Lung (tissue), 12 donors: ENCODE measurements around the gene HECW1. TPM values are rescaled to one million over a fixed set of nuclear protein-coding genes. Genes with fewer than 3 reads are reported as not detected.

Source experiments
- ATAC-seq: fragments of 200-7000 bp; cut with Tn5 transposase; one replicate; pipeline ENCODE4 v1.9.1; 2020; ENCODE audit warnings: moderate number of reproducible peaks; ENCODE audit not compliant: insufficient read depth, low FRiP score
- DNase-seq, 3 donors: peaks; one replicate each; pipeline ENCODE4 v3.0.0-alpha.2; 2013 to 2017
- H3K27ac ChIP-seq, 2 donors: one replicate each; pipeline ENCODE4 v1.5.1; 2013; ENCODE audit warnings: mild to moderate bottlenecking in 2 of 2, moderate library complexity in 2 of 2, control low read depth in 1 of 2, inconsistent platforms in 1 of 2, low read depth in 1 of 2, low read length in 1 of 2
- H3K27me3 ChIP-seq, 3 donors: one replicate each; pipeline ENCODE4 v1.5.1; 2013; ENCODE audit warnings: low read length in 2 of 3; ENCODE audit not compliant: control insufficient read depth in 3 of 3, insufficient read depth in 3 of 3
- H3K36me3 ChIP-seq, 4 donors: one replicate each; pipeline ENCODE4 v1.5.1; 2013; ENCODE audit warnings: low read length in 4 of 4, mild to moderate bottlenecking in 1 of 4, moderate library complexity in 1 of 4; ENCODE audit not compliant: control insufficient read depth in 4 of 4, insufficient read depth in 4 of 4
- H3K4me1 ChIP-seq, 5 donors: one replicate each; pipeline ENCODE4 v1.5.1; 2013; ENCODE audit warnings: low read length in 5 of 5, mild to moderate bottlenecking in 2 of 5, moderate library complexity in 1 of 5; ENCODE audit not compliant: control insufficient read depth in 5 of 5, insufficient read depth in 5 of 5
- H3K4me3 ChIP-seq: one replicate; pipeline ENCODE4 v1.5.1; 2013; ENCODE audit warnings: mild to moderate bottlenecking, control low read depth, moderate library complexity
- H3K9ac ChIP-seq, 2 donors: one replicate each; pipeline ENCODE4 v1.5.1; 2013; ENCODE audit warnings: low read length in 2 of 2, control low read depth in 1 of 2; ENCODE audit not compliant: insufficient read depth in 1 of 2
- H3K9me3 ChIP-seq, 4 donors: one replicate each; pipeline ENCODE4 v1.5.1; 2013; ENCODE audit warnings: low read length in 3 of 4, mild to moderate bottlenecking in 1 of 4, moderate library complexity in 1 of 4; ENCODE audit not compliant: control insufficient read depth in 4 of 4, insufficient read depth in 3 of 4
- WGBS, 2 donors: extraction: QIAGEN DNeasy Blood & Tissue Kit; methylation state at CpG; one replicate each; pipeline ENCODE4 v1.1.7; 2013; 5-methylcytosine and 5-hydroxymethylcytosine counted together
- polyA plus RNA-seq, 2 donors: library from polyadenylated mRNA; stranded (reverse); fragments of 200-250 nt; gene quantifications; one replicate each; pipeline ENCODE4 v1.2.1, GENCODE V29; 2013
- total RNA-seq, 2 donors: library from RNA; depleted of rRNA in 1 of 2; stranded (reverse); fragments of >200 nt in 1 of 2; gene quantifications; one replicate each; pipeline ENCODE4 v1.2.1, GENCODE V29; 2014 to 2021
- TF ChIP-seq, protein P1 (sequence below): IDR thresholded peaks from 2 replicates; pipeline ENCODE4 v1.5.1; 2012; ENCODE audit warnings: mild to moderate bottlenecking; ENCODE audit errors: control extremely low read depth, extremely low read depth
- donor health status: control.
- donor health status: control.
- donor health status: Bipolar disorder and iron deficiency.
- donor health status: healthy.
- donor health status: DM: yes; HTN: yes; CAD: no.

The HECW1 gene
- total and polyA plus RNA-seq, 4 donors: 0.05 to 0.21 (median 0.13) TPM

DNA sequence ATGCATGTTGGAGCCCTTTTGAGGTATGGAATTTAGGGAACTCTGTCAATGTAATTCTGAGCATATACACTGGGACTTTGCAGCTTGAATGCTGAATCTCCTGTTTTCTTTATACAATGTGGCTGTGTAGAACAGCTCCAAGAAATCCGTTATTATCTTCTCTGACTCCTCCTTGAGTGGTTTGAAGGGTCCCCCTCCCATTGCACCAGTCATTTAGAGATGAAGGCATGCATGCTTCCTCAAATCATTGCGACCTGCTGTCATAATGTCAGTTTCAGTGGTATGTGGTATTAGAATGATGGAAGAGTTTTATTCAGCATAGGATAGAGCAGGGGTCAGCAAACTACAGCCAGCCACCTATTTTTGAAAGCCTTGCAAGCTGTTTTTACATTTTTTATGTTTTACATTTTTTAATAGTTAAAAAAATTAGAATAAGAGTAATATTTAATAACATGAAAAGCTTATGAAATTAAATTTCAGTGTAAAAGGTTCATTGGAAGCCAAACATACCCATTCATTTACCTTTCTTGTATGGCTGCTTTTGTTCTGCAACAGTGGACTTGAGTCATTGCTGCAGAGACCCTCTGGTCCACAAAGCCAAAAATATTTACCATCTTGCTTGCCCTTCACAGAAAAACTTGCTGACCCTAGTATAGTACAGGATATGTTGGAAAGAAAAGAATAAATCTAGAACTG is 478.6 kb downstream of the HECW1 start:
- ATAC-seq (no peak), DNase-seq (no peak)
- TF ChIP-seq, protein P1, sequence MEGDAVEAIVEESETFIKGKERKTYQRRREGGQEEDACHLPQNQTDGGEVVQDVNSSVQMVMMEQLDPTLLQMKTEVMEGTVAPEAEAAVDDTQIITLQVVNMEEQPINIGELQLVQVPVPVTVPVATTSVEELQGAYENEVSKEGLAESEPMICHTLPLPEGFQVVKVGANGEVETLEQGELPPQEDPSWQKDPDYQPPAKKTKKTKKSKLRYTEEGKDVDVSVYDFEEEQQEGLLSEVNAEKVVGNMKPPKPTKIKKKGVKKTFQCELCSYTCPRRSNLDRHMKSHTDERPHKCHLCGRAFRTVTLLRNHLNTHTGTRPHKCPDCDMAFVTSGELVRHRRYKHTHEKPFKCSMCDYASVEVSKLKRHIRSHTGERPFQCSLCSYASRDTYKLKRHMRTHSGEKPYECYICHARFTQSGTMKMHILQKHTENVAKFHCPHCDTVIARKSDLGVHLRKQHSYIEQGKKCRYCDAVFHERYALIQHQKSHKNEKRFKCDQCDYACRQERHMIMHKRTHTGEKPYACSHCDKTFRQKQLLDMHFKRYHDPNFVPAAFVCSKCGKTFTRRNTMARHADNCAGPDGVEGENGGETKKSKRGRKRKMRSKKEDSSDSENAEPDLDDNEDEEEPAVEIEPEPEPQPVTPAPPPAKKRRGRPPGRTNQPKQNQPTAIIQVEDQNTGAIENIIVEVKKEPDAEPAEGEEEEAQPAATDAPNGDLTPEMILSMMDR: no peak
- no peak overlapping the region for H3K9ac ChIP-seq
- H3K27ac ChIP-seq: no peak overlapping the region
- H3K36me3 ChIP-seq: no peaks in the 10 kb centered on the region
- no peaks in the 10 kb centered on the region for H3K9me3 ChIP-seq
- peaks cover 0 to 6% (median 0%) of the 10 kb centered on the region in 5 donors for H3K4me1 ChIP-seq
- H3K4me3 ChIP-seq: no peak overlapping the region
- WGBS, 2 donors: 34 to 60% methylated on average over 2 of the region's 2 CpGs
- H3K27me3 ChIP-seq: no peaks in the 10 kb centered on the region

DNA sequence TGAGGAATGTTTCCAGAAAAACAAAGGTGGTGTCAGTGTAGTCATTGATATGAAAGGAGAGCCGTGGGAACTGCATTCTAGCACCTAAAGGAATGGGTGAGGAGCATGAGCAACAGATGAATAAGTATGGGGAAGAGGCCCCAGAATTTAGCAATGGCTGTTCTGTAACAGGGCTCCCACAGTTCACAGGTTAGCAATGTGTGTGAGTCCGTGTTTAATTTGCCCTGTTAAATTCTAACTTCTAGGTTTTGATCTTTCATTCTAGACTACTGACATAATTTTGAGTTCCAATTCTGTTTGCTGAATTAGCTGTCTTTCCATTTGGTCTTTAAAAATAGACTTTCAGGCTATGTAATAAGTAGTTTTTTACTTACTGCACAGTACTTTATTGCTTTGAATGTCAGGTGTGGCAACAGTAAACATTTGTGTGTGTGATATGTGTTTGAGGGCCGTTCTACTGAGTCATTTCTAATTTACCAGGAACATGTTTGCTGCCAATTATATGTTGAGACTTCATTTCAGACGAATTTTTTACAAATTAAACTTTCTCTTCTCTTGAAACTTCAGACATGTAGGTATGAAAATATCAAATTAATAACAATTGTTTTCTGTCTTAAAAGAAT is 479.2 kb downstream of the HECW1 start:
- Histone ChIP-seq H3K9ac (no peak overlapping the region), H3K4me1 (peaks cover 0 to 6% (median 0%) of the 10 kb centered on the region in 5 donors), H3K36me3 (no peaks in the 10 kb centered on the region), H3K27ac (no peak overlapping the region), H3K4me3 (no peak overlapping the region), H3K27me3 (no peaks in the 10 kb centered on the region), H3K9me3 (no peaks in the 10 kb centered on the region)
- no peak for ATAC-seq
- 40 to 46% methylated on average over 4 of the region's 4 CpGs for WGBS, 2 donors
- no peak for DNase-seq
- TF ChIP-seq, protein P1: no peak

DNA sequence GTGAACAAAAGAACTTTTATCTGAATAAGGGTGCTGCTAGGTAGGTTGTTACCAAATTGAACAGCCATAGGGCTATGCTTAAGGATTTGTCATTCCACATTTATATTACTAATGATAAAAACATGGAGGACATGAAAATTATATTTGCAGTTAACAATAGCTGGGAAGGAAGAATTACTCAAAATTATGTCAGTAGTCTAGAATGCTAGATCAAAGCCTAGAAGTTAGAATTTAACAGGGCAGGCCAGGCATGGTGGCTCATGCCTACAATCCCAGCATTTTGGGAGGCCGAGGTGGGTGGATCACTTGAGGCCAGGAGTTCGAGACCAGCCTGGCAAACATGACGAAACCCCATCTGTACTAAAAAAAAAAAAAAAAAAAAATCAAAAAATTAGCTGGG is 479.9 kb downstream of the HECW1 start:
- DNase-seq (no peak), ATAC-seq (no peak)
- Histone ChIP-seq H3K4me3 (no peak overlapping the region), H3K9ac (no peak overlapping the region), H3K27ac (no peak overlapping the region), H3K36me3 (peaks cover 0 to 2% (median under 1%) of the 10 kb centered on the region in 4 donors), H3K9me3 (no peaks in the 10 kb centered on the region), H3K4me1 (peaks cover 0 to 6% (median 0%) of the 10 kb centered on the region in 5 donors), H3K27me3 (no peaks in the 10 kb centered on the region)
- TF ChIP-seq, protein P1: no peak
- WGBS, 2 donors: 93 to 97% methylated on average over 3 of the region's 3 CpGs
